HG03108 (cell line): ENCODE results near the gene FAM3A.
"Not testable (repeated sequence)": the region's sequence is repeated elsewhere in the genome, so short reads cannot be mapped to it uniquely, and the experiment has no call there.

ENCODE experiments used
- ATAC-seq: cut with Tn5 transposase; IDR thresholded peaks from one replicate; pipeline ENCODE4 v1.9.1; 2021; ENCODE audit warnings: moderate library complexity; ENCODE audit not compliant: unreplicated experiment

FAM3A gene

DNA sequence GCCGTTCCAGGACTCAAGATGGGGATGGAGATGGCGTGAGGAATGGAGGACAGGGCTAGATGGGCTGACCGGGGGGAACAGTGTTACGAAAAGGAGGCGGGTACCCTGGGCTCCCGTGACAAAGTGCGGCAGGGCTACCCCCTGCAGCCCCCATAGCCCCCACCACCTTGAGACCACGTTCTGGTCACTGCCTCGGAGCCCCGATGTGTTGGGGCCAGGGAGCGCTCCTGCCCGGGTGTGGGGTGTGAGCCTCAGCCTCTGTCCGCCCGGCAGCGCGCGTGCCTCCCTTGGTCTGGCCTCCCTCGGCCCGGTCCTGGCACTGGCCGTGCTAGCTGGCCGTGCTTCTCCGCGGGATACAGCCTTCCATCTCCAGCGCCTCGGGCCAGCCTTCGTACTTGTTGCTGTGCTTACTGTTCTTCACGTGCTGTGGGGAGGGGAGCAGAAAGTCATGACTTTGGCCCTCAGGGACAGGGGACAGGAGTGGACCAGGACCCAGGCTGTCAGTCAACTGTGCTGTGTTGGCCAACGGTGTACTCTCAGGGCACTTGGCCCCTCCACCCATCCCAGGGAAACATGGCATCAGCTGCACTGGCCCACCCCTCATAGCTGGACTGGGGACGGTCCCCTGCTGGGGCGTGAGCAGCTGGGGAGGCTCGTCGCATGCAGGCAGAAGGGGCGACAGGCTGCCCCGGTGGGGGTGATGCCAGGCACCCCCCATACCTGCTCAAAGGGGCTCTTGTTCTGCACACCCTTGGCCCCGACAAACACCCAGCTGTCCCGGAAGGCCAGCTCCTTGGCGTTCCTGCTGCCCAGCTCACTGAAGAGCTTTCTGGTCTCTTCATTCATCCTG is 9.3 kb downstream of the FAM3A start:
- no peak for ATAC-seq

- no peak for ATAC-seq
Measured at GRCh38 chrX:154505734-154506133, 10.3 kb downstream of the FAM3A start.

DNA sequence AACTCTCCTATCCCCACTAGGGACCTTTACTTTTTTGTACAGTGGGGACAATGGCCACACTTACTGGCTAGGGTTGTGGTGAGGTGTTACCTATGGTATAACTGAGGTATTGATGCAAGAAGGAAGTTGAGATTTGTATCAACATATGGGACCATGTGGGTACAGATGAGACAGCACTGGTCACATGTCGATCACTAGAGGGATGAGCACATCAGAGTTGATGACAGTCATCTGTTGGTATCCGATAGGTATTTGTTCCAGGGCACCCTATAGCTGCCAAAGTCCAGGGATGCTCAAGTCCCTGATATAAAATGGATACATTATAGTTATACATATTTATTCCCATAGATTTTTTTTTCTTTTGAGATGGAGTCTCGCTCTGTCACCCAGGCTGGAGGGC is 13.0 kb downstream of the FAM3A start:
- ATAC-seq = no peak

DNA sequence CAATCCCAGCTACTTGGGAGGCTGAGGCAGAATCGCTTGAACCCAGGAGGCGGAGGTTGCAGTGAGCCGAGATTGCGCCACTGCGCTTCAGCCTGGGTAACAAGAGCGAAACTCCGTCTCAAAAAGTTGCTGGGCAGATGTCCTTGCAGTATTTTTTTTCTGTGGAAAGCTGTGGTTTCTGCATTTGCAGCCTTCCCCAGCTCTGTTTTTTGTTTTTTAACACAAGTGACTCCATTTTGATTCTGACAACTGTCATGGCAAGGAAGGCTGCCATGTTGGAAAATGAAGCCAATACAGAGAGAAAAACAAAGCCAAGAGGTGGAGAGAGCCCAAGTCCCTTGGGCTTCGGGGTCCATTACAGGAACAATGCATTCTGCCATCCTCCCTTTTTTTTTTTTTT is 13.9 kb downstream of the FAM3A start:
- ATAC-seq = no peak

- not testable (repeated sequence) for ATAC-seq
Measured at GRCh38 chrX:154501423-154501822, 14.6 kb downstream of the FAM3A start.

DNA sequence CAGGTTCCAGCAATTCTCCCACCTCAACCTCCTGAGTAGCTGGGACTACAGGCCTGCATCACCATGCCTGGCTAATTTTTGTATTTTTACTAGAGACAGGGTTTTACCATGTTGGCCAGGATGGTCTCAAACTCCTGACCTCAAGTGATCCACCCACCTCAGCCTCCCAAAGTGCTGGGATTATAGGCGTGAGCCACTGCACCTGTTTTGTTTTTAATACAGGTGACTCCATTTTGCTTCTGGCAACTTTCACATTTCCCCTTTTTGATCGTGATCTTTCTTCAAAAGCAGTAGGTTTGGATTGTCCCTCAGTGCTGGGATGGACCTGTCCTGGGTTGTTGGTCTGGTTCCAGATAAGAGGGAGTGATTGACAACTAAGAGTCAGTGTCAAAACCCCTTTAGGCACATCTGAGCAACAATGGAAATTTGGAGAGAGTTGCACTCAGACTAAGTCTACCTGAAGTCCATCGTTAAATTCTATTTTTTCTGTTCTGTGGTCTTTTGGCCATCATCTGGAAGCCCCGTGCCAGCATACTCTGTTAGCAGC is 19.4 kb downstream of the FAM3A start:
- ATAC-seq = not testable (repeated sequence)

GRCh38 chrX:154495472-154495922 is 20.5 kb downstream of the FAM3A start:
- no peak for ATAC-seq

DNA sequence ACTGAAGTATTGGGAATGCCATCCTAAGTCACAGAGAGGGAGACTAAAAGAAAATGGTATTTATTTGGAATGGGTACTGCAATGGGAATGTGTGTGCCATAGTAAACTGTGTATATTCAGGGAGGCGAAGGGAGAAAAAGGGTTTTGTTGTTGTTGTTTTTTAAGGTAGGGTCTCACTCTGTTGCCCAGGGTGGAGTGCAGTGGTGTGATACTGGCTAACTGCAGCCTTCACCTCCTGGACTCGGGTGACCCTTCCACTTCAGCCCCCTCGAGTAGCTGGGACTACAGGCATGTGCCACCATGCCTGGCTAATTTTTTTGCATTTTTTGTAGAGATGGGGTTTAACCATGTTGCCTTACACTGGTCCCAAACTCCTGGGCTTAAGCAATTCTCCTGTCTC is 21.3 kb downstream of the FAM3A start:
- no peak for ATAC-seq

GRCh38 chrX:154490414-154491083 is 25.5 kb downstream of the FAM3A start, which contains the start of gene SLC10A3:
TSS of gene SLC10A3 (minus strand) at chrX:154490629. CDS start at chrX:154488940, 1,689 bp downstream.
- ATAC-seq = peak; percentile 74

- peak; percentile 5 for ATAC-seq
Measured at GRCh38 chrX:154490021-154490413, 26.0 kb downstream of the FAM3A start.

- no peak for ATAC-seq
Measured at GRCh38 chrX:154489182-154489581, 26.9 kb downstream of the FAM3A start.

DNA sequence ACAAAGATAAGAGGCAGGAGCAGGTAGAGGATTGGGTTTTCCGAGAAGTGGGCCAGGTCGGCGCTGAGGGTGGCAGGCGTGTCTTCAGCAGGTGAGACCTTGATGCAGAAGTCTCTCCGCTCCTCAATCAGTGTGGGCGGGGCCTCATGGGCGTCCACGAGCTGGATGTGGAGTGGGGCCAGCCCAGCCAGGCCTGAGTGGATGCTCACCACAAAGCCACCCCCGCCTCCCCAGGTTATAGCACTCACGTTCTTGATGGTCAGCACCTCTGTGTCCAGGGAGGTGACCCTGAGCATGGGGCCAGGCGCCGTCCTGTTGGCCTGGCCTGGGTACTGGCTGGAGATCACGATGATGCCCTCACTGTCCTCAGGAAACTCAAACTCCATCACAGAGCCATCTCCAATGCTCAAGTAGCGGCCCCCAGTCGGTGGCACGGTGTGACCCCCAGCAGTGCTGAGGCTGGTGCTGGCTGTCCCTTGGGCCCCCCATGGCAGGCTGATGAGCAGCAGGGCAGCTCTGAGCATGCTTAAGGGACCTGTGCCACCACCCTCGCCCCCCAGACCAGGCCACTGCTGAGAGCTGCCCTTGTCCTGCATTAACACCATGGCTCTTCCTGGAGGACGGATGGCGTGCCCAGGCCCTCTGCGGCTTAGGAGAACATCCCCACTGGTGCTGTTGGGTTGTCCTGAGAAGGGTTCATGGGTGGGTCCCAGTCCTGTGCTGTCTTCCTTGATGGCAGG is 27.5 kb downstream of the FAM3A start:
- no peak for ATAC-seq

DNA sequence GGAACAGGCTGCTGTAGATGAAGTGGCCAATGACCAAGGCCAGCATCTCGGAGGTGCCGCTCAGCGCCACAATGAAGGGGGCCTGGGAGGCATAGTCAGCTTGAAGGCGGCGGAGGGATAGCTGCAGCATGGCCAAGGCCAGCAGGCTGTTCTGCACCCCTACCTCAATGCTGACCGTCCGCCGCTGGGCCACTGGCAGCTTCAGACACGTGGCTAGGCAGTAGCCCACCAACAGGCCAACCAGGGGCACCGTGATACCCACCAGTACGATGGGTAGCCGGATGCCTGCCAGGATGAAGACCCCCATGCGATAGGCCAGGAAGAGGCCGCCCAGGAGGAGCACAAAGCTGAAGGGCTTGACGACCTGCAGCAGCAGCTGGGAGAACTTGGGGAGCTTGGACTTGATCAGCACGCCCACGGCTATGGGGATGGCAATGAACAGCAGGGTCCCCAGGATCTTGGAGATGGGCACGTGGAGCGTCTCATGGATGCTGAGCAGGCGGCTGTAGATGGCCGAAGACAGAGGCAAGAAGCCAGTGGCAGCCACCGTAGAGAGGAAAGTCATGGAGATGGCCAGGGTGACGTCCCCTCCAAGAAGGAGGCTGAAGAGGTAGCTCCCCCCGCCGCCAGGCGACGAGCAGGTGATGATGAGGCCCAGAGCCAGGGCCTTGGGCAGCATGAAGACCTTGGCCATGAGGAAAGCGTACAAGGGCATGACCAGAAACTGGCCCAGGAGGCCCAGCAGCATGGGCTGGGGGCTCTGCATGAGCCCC is 28.3 kb downstream of the FAM3A start:
- ATAC-seq = no peak

DNA sequence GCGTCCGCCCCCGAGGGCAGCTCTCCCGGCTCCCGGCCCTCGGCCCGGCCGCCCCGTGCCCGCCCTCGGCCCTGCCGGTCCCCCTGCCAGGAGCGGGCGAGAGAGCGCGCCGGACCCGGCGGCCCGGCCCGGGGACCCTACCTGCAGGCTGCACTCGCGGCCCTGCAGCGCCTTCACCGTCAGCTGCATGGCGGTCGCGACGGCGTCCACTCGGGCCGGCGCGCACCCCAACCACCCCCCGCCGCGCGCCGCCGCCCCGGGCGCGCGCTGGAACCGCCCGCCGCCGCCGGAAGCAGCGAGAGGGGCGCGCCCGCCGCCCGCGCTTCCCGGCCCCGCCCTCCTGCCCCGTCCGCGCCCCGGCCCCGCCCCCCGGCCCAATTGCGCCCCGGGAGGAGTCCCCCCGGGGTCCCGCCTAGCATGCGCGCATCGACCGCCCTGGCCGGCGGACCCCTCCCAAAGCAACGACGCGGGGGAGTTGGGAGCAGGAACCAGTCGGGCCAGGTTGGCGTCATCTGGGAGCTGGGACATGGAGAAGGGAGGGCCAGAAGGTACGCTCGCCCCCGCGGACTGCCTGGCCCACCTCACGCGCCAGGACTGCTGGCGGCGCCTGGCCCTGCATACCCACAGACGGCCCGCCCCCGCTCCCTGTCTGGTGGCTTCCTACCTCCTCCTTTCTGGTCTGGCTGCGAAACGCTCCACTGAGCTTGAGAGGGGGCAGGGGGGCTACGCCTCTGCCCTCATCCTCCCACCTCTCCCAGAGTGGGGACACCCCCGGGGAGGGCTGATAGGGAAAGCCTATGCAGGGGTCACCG is 29.4 kb downstream of the FAM3A start, which contains the start of gene UBL4A:
Gene UBL4A (minus strand): TSS at position 220 of the 812 bp plus-strand sequence. CDS start 31 bp downstream, at position 189.
- ATAC-seq = no peak

- no peak for ATAC-seq
Measured at GRCh38 chrX:154486052-154486395, 30.0 kb downstream of the FAM3A start.

GRCh38 chrX:154485150-154486051 is 30.6 kb downstream of the FAM3A start:
- no peak for ATAC-seq

DNA sequence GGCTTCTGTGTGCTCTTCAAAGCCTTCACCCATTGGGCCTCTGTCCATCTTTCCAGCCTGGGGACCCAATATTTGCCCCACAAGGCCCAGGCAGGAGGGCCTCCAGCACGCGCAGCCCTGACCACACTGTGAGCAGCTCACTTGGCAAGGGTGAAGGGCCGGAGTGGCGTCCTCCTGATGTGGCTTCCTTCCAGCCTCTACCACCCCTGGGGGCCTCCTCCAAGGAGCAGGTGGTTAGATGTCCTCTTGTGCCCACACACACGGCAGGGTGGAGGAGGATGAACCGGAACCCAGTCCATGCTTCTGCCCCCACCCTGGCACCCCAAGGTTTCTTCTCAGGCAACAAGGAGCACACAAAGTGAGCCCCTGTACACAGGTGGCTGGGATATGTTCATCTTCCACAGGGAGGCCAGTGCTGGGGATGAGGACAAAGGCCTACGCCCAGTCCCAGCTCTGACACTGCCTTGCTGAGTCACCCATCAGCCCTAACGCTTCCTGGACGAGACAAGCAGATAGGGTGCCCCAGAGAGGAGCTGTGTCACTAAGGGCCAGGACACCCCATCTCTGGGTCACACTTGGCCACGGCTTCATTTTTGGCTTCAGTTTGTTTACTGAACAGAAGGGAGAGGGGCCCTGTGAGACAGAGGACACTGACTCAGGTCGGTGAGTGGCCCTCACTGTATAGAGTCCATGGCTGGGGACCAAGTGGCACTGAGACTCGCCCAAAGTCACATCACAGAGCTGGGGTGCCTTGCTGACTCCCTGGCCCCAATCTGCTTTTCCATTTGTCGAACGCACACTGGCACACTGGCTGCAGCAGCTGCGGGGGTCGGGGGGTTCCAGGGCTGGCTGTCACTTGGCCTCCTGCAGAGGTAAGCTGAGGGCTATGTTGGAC is 31.5 kb downstream of the FAM3A start:
- no peak for ATAC-seq
